Transverse colon (tissue), 4 donors: ENCODE measurements around the gene CLCA2.

ENCODE experiments used
- POLR2AphosphoS5 ChIP-seq, 3 donors: sonication (generic); formaldehyde crosslinking; IDR thresholded peaks; one replicate each; pipeline ENCODE4 v1.6.1; 2016; ENCODE audit warnings: antibody characterized with exemption in 3 of 3
- TF ChIP-seq, protein P1 (sequence below), 5 experiments: fragments of 200-600 bp in 3 of 5; fragments of 450-650 bp in 2 of 5; sonication (generic) in 3 of 5; IDR thresholded peaks; 1 replicate in 2 of 5; 2 replicates in 3 of 5; pipeline ENCODE4 v1.5.1; 2016 to 2017; ENCODE audit warnings: antibody characterized with exemption in 5 of 5, inconsistent platforms in 3 of 5, mild to moderate bottlenecking in 2 of 5, moderate library complexity in 1 of 5

DNA sequence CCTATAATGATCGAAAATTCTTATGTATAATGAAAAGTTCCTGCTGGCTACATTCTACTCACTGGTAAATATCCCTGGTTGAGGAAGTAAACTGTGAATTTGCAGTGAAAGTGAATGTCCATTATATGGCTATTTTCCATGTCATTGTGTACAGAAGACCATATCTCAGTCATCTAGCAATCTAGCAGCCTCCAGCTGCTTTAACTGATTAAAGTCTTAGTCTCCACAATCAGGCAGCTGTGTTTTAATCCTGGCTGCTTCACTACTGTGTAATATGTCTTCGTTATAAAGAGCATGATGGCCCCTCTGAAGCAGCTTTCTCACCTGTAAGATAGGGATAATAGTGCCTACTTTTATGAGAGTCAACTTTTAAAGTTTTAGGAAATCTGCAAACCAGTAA lies 11.4 kb downstream of the CLCA2 start:
- TF ChIP-seq POLR2AphosphoS5 (IDR thresholded peaks at IDR 0.05) = no peak
- TF ChIP-seq, protein P1, sequence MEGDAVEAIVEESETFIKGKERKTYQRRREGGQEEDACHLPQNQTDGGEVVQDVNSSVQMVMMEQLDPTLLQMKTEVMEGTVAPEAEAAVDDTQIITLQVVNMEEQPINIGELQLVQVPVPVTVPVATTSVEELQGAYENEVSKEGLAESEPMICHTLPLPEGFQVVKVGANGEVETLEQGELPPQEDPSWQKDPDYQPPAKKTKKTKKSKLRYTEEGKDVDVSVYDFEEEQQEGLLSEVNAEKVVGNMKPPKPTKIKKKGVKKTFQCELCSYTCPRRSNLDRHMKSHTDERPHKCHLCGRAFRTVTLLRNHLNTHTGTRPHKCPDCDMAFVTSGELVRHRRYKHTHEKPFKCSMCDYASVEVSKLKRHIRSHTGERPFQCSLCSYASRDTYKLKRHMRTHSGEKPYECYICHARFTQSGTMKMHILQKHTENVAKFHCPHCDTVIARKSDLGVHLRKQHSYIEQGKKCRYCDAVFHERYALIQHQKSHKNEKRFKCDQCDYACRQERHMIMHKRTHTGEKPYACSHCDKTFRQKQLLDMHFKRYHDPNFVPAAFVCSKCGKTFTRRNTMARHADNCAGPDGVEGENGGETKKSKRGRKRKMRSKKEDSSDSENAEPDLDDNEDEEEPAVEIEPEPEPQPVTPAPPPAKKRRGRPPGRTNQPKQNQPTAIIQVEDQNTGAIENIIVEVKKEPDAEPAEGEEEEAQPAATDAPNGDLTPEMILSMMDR (IDR thresholded peaks at IDR 0.05) = no peak
